Putamen (tissue), 1 donor: ENCODE results near the gene GOLGA2.

ENCODE experiments used
- DNase-seq: peaks from one replicate; pipeline ENCODE4 v3.0.0-alpha.2; 2016; ENCODE audit warnings: low spot score

GOLGA2 gene

GRCh38 chr9:128257907-128258306 lies 17.9 kb downstream of the GOLGA2 start:
- no peak for DNase-seq

DNA sequence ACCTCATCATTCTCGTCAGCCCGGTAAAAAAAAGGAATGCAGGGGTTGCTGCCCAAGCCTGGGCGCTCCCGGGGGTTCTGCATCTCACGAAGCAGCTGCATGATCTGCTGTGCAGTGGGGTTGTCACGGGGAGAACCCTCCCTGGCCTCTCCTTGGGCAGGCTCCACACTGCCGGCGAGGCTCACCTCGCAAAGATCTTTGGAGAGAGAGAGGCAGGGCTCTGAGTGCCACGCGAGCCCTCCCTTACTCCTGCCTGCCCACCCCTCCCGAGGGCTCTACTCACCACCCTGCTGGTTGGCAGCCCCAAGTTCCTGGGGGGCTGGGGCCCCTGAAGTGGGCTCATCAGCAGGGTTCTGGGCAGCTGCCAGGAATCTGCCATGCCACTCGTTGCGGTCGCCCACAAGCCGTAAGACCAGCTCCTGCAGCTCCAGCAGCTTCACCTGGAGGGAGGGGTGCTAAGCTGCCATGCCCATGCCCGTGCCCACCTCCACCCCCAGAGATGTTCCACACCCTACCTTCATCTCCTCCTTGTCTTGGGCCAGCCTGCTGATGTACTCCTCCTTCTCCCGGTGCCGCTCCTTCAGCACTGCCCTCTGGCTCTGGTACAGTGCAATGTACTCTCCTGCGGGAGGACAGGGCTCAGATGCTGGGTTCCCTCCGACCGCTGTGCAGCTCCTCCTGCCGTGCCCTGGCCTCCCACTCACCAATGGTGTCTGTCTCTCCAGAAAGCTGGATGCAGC lies 18.6 kb downstream of the GOLGA2 start:
- no peak for DNase-seq

GRCh38 chr9:128254855-128255759 lies 20.7 kb downstream of the GOLGA2 start:
- no peak for DNase-seq

DNA sequence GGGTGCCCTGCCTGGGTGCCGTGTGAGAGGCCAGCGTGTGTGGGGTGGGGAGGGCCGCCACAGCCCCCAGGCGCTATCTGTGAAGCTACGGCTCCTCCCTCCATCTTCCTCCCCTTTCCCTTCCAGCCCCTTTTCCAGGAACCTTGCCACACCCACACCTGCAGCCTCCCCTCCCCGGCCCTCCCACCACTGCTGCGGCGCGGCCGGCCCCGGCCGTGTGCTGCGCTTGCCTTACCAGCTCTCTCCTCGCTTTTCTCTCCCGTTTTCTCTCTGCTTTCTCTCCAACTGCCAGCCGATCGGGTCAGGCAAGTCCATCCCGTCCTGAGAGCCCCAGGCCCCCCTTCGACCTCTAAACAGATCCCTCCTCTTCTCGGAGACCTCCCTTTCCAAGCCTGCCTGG lies 21.4 kb downstream of the GOLGA2 start:
- no peak for DNase-seq

DNA sequence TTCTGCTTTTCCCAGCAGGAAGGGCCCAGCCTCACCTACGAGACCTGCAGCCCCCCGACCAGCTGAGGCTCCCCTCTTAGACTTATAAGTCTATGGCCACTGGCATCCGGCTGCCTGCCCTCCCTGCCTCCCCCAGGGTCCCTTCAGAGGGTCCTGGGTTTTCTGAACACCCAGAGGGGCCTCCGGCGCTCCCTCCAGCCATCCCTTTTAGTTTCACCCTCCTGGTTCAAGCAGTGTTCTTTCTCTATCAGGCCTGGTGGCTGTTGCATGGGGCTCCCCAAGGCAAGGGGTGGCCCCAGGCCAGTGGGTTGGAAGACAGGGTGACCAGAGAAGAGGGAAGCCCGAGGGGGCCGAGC lies 21.8 kb downstream of the GOLGA2 start:
- no peak for DNase-seq

DNA sequence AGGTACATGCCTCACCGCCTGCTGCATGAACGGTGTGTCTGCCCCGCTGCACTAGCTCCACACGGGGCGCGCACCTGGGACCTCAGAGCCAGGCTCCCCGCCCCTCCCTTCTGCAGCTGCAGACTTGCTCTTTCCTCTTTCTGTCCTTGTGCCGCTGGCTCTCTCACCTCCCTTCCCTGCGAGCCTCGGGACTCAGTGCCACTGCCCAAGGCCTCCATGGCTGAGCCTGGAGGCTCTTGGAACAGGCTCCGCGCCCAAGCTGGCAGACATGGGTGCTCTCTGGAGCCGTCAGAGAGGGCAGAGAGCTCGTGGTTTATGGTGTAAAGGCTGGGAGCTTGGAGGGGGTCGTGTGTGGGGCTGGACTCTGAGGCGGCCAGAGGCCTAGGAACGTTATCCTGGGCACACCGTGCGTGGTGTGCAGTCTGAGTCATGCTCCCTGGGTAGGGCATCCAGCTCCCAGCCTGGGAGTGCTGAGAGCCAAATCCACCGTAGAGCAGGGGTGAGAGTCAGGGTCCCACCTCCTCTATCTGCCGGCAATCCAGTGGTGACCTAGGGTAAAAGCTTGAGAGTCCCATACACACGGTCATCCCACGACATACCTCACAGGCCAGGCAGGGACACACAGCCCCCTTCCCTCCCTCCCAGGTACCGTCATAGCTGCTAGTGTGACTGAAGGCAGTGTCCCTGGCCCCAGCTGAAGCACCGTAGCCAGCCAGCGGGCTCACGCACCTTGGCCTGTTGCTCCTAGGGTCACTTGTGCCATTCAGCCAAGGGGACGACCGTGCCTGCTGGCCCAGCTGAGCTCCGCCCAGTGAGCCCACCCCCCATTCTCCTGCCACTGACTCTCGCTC lies 22.4 kb downstream of the GOLGA2 start:
- no peak for DNase-seq

- DNase-seq: no peak
These were observed 23.3 kb downstream of the GOLGA2 start for GRCh38 chr9:128252317-128253139.

- DNase-seq: no peak
These were observed 24.1 kb downstream of the GOLGA2 start for GRCh38 chr9:128251732-128252100.

DNA sequence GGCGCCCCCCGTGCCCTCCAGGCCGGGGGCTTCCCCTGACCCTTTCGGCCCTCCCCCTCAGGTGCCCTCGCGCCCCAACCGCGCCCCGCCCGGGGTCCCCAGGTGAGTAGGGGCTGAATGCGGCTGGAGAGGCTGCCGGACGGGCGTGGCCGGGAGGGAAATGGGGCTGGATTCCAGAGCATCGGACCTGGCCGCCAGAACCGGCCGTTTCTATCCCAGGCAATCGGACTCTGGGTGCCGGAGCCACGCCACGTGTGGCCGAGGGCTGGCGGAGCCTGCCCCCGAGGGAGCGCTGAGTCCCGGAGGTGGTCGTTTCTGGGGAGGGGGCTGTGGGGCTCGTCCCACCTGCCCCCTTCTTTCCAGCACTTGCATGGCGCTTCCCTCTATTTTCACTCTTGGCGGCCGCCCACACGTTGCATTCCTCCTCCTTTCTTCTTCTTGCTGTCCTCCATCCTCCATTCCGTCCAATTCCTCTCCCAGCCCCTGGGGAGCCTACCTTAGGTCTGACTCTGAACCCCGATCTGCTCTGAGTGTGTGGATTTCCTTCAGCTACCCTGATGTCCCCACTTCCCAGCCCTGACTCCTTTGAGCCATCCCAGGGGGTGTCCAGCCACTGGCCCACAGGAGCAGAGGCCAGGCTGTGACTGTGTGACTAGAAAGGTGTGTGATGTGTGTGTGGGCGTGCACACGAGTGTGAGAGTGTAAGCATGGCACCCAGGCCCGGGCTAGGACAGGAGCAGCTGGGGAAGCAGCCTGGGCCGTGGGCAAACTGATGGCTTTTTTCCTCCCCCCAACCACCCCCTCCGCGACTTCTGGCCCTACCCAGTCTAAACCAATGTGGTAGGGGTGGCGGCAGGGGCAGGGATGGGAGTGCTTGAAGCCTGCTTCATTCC lies 24.7 kb downstream of the GOLGA2 start:
- DNase-seq: no peak

DNA sequence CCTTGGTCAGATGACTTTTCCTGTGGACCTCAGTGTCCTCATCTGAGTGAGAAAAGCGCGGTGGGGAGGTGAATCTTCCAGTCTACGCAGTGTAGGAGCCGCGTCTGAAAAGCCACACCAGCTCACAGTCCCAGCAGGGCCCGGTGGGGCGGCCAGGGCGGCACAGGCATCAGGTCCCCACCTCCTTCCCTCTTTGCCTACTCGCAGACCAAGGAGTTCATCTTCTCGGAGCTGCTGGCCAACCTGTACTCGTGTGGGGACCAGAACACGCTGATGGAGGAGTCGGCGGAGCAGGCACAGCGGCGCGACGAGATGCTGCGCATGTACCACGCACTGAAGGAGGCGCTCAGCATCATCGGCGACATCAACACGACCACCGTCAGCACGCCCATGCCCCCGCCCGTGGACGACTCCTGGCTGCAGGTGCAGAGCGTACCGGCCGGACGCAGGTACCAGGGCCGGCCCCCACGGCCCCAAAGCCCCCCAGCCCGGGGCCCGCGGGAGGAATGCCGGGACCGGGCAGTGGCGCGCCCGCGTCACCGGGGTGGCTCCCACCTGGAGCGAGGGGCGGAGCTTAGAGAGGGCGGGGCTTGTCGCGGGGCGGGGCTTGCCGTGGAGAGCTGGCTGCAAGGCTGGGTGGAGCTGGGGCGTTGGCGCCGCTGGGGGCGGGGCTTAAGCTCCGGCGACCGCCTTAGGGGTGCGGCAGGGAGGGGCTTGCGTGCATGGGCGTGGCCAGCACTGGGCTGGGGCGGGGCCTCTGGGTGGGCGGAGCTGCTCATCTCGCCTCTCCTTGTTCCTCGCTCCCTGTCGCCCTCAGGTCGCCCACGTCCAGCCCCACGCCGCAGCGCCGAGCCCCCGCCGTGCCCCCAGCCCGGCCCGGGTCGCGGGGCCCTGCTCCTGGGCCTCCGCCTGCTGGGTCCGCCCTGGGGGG lies 25.6 kb downstream of the GOLGA2 start:
- DNase-seq: peak; percentile 35

- no peak for DNase-seq
These were observed 26.3 kb downstream of the GOLGA2 start for GRCh38 chr9:128249558-128249907.

- peak; percentile 36 for DNase-seq
These were observed 28.5 kb downstream of the GOLGA2 start for GRCh38 chr9:128247226-128247803.

- no peak for DNase-seq
These were observed 29.3 kb downstream of the GOLGA2 start for GRCh38 chr9:128246471-128246870.

DNA sequence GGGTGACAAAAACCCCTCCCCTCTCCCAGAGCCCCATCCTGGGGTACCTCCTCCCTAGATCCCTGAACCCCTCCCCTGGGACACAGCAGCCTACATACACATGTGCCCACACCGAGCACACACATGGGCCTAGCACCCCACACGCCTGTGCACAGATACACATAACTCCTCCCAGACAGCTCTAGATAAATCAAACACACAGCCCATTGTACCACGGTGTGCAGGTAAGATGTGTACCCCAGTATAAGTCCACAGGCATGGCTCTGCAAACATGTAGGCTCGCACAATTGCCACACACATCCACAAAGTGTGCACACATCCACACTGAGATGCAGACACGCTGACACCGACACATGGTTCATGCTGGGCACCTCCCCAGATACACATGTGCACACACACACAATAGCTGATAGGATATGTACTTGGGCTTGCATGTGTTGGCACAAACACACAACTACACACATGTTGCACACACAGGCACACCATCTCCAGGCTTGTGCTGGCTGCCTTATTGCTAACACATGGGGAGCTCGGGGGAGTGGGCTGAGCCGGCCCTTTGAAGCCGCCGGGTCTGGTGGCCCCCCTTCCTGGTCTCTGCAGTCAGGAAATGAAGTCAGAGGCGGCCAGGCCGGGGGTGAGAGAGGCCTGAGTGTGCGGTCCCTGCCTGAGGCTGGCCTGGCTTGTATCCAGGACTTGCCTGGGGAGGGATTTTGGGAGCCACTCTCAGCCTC lies 30.2 kb downstream of the GOLGA2 start:
- DNase-seq: no peak

DNA sequence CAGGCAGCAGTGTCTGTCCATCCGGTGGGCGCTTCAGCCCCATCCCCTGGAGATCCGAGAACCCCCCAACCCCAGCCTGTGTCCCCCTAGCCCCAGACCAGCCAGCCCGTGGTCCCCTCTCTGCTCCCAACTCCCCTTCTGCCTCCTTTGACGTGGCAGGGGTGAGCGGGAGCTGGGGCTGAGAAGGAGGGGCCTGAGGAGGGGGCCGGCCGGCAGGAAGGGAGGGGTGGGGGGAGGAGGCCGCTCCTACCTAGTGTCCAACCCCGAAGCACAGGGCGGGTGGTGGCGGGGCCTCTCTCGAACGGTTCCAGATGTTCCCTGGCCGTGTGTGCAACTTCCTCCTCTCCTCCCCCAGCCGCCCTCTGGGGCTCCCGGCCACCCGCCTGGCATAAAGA lies 31.0 kb downstream of the GOLGA2 start:
- DNase-seq: no peak

DNA sequence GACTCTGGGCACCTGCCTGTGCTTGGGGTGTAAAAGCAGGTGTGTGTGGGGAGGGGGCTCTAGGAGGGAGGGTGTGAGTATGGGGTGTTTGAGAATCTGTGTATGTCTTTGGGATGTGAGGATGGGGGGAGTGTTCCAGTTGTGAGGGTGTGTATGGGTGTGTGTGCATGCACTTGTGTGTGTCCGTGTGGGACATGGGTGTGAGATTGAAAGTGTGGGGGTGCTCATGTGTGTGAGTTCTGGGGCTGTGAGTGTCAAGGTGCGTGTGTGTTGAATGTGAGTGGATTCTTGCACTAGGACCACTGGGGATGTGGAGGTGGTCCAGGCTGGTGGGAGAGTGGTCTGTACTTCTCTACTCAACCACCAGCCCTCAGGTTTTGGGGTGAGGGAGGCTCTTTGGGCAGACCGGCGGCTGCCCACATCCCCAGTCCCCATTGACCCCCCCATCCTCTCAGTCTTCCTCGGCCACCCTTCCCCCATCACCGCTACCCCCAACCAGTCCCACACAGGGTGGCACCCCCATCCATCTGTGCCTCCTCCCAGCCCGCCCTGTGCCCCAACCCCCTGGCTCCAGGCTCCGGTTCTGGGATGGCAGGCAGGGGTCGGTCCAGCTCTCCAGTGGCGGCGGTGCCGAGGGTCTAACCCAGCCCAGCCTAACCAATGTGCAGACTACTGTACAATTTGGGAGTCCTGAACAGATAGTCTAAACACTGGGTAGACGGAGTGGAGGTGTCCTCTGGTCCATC lies 31.5 kb downstream of the GOLGA2 start:
- DNase-seq: no peak

GRCh38 chr9:128243215-128244018 lies 32.4 kb downstream of the GOLGA2 start:
- DNase-seq: no peak
